Ovary (tissue), 9 donors: ENCODE results near the gene MSI2. TPM values are rescaled to one million over a fixed set of nuclear protein-coding genes. Genes with fewer than 3 reads are reported as not detected.
A peak's percentile ranks its signal among the peaks of the same experiment; 100 is the strongest.

Experiments
- DNase-seq, 5 donors: peaks; one replicate each; pipeline ENCODE4 v3.0.0-alpha.2; 2019 to 2020
- H3K27ac ChIP-seq, 2 donors: fragments of 200-600 bp; one replicate each; pipeline versions ENCODE4 v1.5.1 to v1.8.0; 2019 to 2022
- H3K27me3 ChIP-seq: fragments of 200-600 bp; one replicate; pipeline ENCODE4 v1.8.0; 2022
- H3K36me3 ChIP-seq: fragments of 200-600 bp; sonication (generic); one replicate; pipeline ENCODE4 v1.5.1; 2019
- H3K4me1 ChIP-seq: one replicate; pipeline ENCODE4 v1.8.1; 2013; ENCODE audit warnings: mild to moderate bottlenecking, moderate library complexity; ENCODE audit not compliant: insufficient read depth
- H3K4me3 ChIP-seq: fragments of 200-600 bp; sonication (generic); one replicate; pipeline ENCODE4 v1.5.1; 2017
- H3K9me3 ChIP-seq, 2 donors: fragments of 200-600 bp in 1 of 2; sonication (generic) in 1 of 2; one replicate each; pipeline versions ENCODE4 v1.5.1 to v1.8.1; 2013 to 2019; ENCODE audit warnings: mild to moderate bottlenecking in 1 of 2, moderate library complexity in 1 of 2
- CTCF ChIP-seq, 3 donors: fragments of 450-650 bp in 2 of 3; fragments of 200-600 bp in 1 of 3; IDR thresholded peaks; one replicate each; pipeline versions ENCODE4 v1.5.1 to v1.8.0; 2016 to 2022; ENCODE audit warnings: antibody characterized with exemption in 3 of 3, mild to moderate bottlenecking in 1 of 3
- EP300 ChIP-seq: sonication (generic); formaldehyde crosslinking; IDR thresholded peaks from one replicate; pipeline ENCODE4 v1.6.1; 2017; ENCODE audit warnings: antibody characterized with exemption
- POLR2A ChIP-seq: fragments of 450-650 bp; IDR thresholded peaks from one replicate; pipeline ENCODE4 v1.6.1; 2017; ENCODE audit warnings: antibody characterized with exemption, mild to moderate bottlenecking, moderate library complexity
- WGBS, 3 donors: extraction: QIAGEN DNeasy Blood & Tissue Kit in 1 of 3; methylation state at CpG; one replicate each; pipeline versions ENCODE4 v1.1.5 to v1.1.7; 2013 to 2017; 5-methylcytosine and 5-hydroxymethylcytosine counted together
- intact Hi-C, 4 donors: fragments of 100-400 bp; cut with DNase I; formaldehyde crosslinking; loops; one replicate each; pipeline versions ENCODE4 v1.11.0 to v1.15.1; 2022 to 2023
- polyA plus RNA-seq, 2 donors: library from polyadenylated mRNA; stranded (reverse); fragments of 200-250 nt in 1 of 2; fragments of 350-450 nt in 1 of 2; fragmentation: Illumina TruSeq in 1 of 2; extraction: RNeasy Lipid Tissue Mini Kit (QIAGEN cat#74804) in 1 of 2; gene quantifications; one replicate each; pipeline ENCODE4 v1.2.3, GENCODE V29; 2013 to 2014
- total RNA-seq, 7 donors: library from RNA; depleted of rRNA in 2 of 7; stranded (reverse); fragments of >200 nt in 2 of 7; fragmentation: NEBNext Ultra II Directional in 3 of 7; extraction: Animal tissue kit (Norgen Biotek cat#: 25700) in 3 of 7; gene quantifications; one replicate each; pipeline versions ENCODE4 v1.1.0 to v1.2.4, GENCODE V29; 2016 to 2023
- donor health status: DM: no; HTN: no; CAD: no; lungs with moderate emphysema.
- donor health status: DM: no; HTN: no; CAD: no.
- donor health status: Bipolar disorder and iron deficiency.
- donor health status: DM: yes; HTN: yes; CAD: no.
- donor health status: DM: no; HTN: no; CAD: no.
- donor health status: DM: yes; HTN: yes; CAD: no.

Gene MSI2
- total and polyA plus RNA-seq, 9 donors: 43.1 to 199 (median 120) TPM

- WGBS, 3 donors: 81 to 82% (median 82%) methylated on average over 6 of the region's 6 CpGs
- Histone ChIP-seq H3K4me3 (no peak overlapping the region), H3K27ac (no peak overlapping the region), H3K36me3 (no peaks in the 10 kb centered on the region), H3K27me3 (no peaks in the 10 kb centered on the region), H3K9me3 (no peaks in the 10 kb centered on the region), H3K4me1 (peaks cover 21% of the 10 kb centered on the region)
- no peak for TF ChIP-seq POLR2A
- no peak for TF ChIP-seq CTCF (IDR thresholded peaks at IDR 0.05)
- TF ChIP-seq EP300: no peak
- intact Hi-C loops: no loop called here
- peak in 3 of 5 donors; percentile 4 to 21 (median 9) for DNase-seq
Measured at GRCh38 chr17:57666946-57667345, 410.6 kb downstream of the MSI2 start.

- intact Hi-C loops: no loop called here
- 89 to 92% (median 90%) methylated on average over 6 of the region's 6 CpGs for WGBS, 3 donors
- no peaks in the 10 kb centered on the region for H3K36me3 ChIP-seq
- H3K27ac ChIP-seq: no peak overlapping the region
- H3K9me3 ChIP-seq: no peaks in the 10 kb centered on the region
- DNase-seq: peak in 3 of 5 donors; percentile 9 to 15 (median 14)
- H3K4me3 ChIP-seq: no peak overlapping the region
- no peak for TF ChIP-seq EP300
- no peak for TF ChIP-seq POLR2A
- TF ChIP-seq CTCF (IDR thresholded peaks at IDR 0.05): no peak
- peaks cover 21% of the 10 kb centered on the region for H3K4me1 ChIP-seq
- H3K27me3 ChIP-seq: no peaks in the 10 kb centered on the region
Measured at GRCh38 chr17:57667461-57667923, 411.2 kb downstream of the MSI2 start.

- no peak for TF ChIP-seq POLR2A
- no peak for TF ChIP-seq EP300
- TF ChIP-seq CTCF (IDR thresholded peaks at IDR 0.05): no peak
- H3K27me3 ChIP-seq: no peaks in the 10 kb centered on the region
- no peaks in the 10 kb centered on the region for H3K9me3 ChIP-seq
- H3K4me1 ChIP-seq: peaks cover 19% of the 10 kb centered on the region
- DNase-seq: peak in 1 of 5 donors; percentile 14
- H3K36me3 ChIP-seq: no peaks in the 10 kb centered on the region
- intact Hi-C loops: no loop called here
- H3K4me3 ChIP-seq: no peak overlapping the region
- H3K27ac ChIP-seq: no peak overlapping the region
- WGBS, 3 donors: 75 to 95% (median 88%) methylated on average over 3 of the region's 3 CpGs
Measured at GRCh38 chr17:57668332-57668731, 412.0 kb downstream of the MSI2 start.

GRCh38 chr17:57669671-57670529 lies 413.6 kb downstream of the MSI2 start:
- peak in 2 of 5 donors; percentile 5 to 12 for DNase-seq
- TF ChIP-seq POLR2A: no peak
- no peak for TF ChIP-seq EP300
- TF ChIP-seq CTCF (IDR thresholded peaks at IDR 0.05): no peak
- no peaks in the 10 kb centered on the region for H3K27me3 ChIP-seq
- 82 to 90% (median 84%) methylated on average over 10 of the region's 10 CpGs for WGBS, 3 donors
- H3K4me3 ChIP-seq: no peak overlapping the region
- H3K27ac ChIP-seq: no peak overlapping the region
- peaks cover 10% of the 10 kb centered on the region for H3K4me1 ChIP-seq
- no peaks in the 10 kb centered on the region for H3K36me3 ChIP-seq
- H3K9me3 ChIP-seq: no peaks in the 10 kb centered on the region
- intact Hi-C loops: loop anchor here in 3 of 4 donors (5.0 to 10.0 kb wide), 4 partner anchors 73 to 428 kb away; partner anchors contain the start of gene MSI2 (in 1 of the 3)
